Heart left ventricle (tissue), 16 donors: Measurements from ENCODE around the gene PAQR4. TPM values are rescaled to one million over a fixed set of nuclear protein-coding genes. Genes with fewer than 3 reads are reported as not detected.

Source experiments
- ATAC-seq, 4 donors: fragments of 200-7000 bp; cut with Tn5 transposase; one replicate each; pipeline ENCODE4 v1.9.1; 2020 to 2022; ENCODE audit warnings: moderate library complexity in 4 of 4, mild to moderate bottlenecking in 3 of 4, moderate number of reproducible peaks in 1 of 4
- DNase-seq, 5 donors: peaks; one replicate each; pipeline ENCODE4 v3.0.0-alpha.2; 2020
- H3K27ac ChIP-seq, 12 donors: fragments of 200-600 bp; sonication (generic) in 4 of 12; one replicate each; pipeline versions ENCODE4 v1.5.0 to v1.8.0; 2016 to 2022; ENCODE audit warnings: mild to moderate bottlenecking in 2 of 12
- H3K27me3 ChIP-seq, 9 donors: fragments of 200-600 bp; sonication (generic) in 2 of 9; one replicate each; pipeline versions ENCODE4 v1.5.1 to v1.8.0; 2016 to 2022; ENCODE audit warnings: mild to moderate bottlenecking in 3 of 9
- H3K36me3 ChIP-seq, 9 donors: fragments of 200-600 bp; sonication (generic) in 2 of 9; one replicate each; pipeline versions ENCODE4 v1.5.0 to v1.8.0; 2018 to 2022; ENCODE audit warnings: mild to moderate bottlenecking in 2 of 9
- H3K4me1 ChIP-seq, 12 donors: fragments of 200-600 bp; sonication (generic) in 4 of 12; one replicate each; pipeline versions ENCODE4 v1.5.0 to v1.8.0; 2016 to 2022; ENCODE audit warnings: mild to moderate bottlenecking in 3 of 12
- H3K4me3 ChIP-seq, 12 donors: fragments of 200-600 bp; sonication (generic) in 4 of 12; one replicate each; pipeline versions ENCODE4 v1.5.0 to v1.8.0; 2017 to 2022; ENCODE audit warnings: mild to moderate bottlenecking in 9 of 12, moderate library complexity in 4 of 12
- H3K9me3 ChIP-seq, 12 donors: fragments of 200-600 bp; sonication (generic) in 4 of 12; one replicate each; pipeline versions ENCODE4 v1.5.0 to v1.8.0; 2016 to 2022; ENCODE audit warnings: mild to moderate bottlenecking in 1 of 12
- POLR2A ChIP-seq, 2 donors: fragments of 450-650 bp; IDR thresholded peaks; one replicate each; pipeline ENCODE4 v1.6.1; 2017; ENCODE audit warnings: antibody characterized with exemption in 2 of 2, mild to moderate bottlenecking in 2 of 2, moderate library complexity in 2 of 2
- WGBS, 4 donors: extraction: QIAGEN DNeasy Blood & Tissue Kit in 2 of 4; methylation state at CpG; one replicate each; pipeline versions ENCODE4 v1.1.5 to v1.1.7; 2013 to 2018; 5-methylcytosine and 5-hydroxymethylcytosine counted together
- intact Hi-C, 10 donors: fragments of 100-400 bp; cut with DNase I; formaldehyde crosslinking; loops; one replicate each; pipeline versions ENCODE4 v1.11.1 to v1.14.2; 2022
- polyA plus RNA-seq, 2 donors: library from polyadenylated mRNA; stranded (reverse); fragments of 200-250 nt; gene quantifications; one replicate each; pipeline ENCODE4 v1.2.3, GENCODE V29; 2013
- total RNA-seq, 9 donors: library from RNA; depleted of rRNA in 2 of 9; stranded (reverse); fragments of >200 nt in 2 of 9; fragmentation: NEBNext Ultra II Directional in 3 of 9; extraction: Animal tissue kit (Norgen Biotek cat#: 25700) in 3 of 9; gene quantifications; one replicate each; pipeline versions ENCODE4 v1.1.0 to v1.2.4, GENCODE V29; 2016 to 2023
- TF ChIP-seq, protein P1 (sequence below), 12 donors: fragments of 200-600 bp; sonication (generic) in 4 of 12; IDR thresholded peaks; one replicate each; pipeline versions ENCODE4 v1.5.0 to v1.8.0; 2018 to 2022; ENCODE audit warnings: antibody characterized with exemption in 12 of 12, mild to moderate bottlenecking in 5 of 12
- donor health status: ischemic (EF 13 %, LVEDD 7.1; RV severe dilation, severe dysfunction).
- donor health status: healthy with polysubstance abuse.
- donor health status: DM: no; HTN: yes; CAD: no.
- donor health status: DM: no; HTN: no; CAD: no.
- donor health status: ischemic (EF 25% LVEDD 6.9; RV normal size, moderate dysfunction).
- donor health status: ischemic (EF 25% LVEDD 5.7; RV mildly dilated, moderate dysfunction).
- donor health status: healthy.
- donor health status: DM: yes; HTN: yes; CAD: no.
- donor health status: ischemic (EF 35%, LVEDD 5.7; RV mildly dilated, moderate dysfunction).
- donor health status: nonischemic (EF 11% LVEDD 7.7; RV severe dilation, severe dysfunction).
- donor health status: DM: yes; HTN: yes; CAD: no.
- donor health status: PGD.
- donor health status: ischemic (EF 29% LVEDD 5.4; RV normal size, mild dysfunction).
- donor health status: nonischemic (EF 23%, LVEDD 6.1; RV moderate dilation, normal function).

The PAQR4 gene
- total and polyA plus RNA-seq, 11 donors = 6.9 to 16.3 (median 9.0) TPM

DNA sequence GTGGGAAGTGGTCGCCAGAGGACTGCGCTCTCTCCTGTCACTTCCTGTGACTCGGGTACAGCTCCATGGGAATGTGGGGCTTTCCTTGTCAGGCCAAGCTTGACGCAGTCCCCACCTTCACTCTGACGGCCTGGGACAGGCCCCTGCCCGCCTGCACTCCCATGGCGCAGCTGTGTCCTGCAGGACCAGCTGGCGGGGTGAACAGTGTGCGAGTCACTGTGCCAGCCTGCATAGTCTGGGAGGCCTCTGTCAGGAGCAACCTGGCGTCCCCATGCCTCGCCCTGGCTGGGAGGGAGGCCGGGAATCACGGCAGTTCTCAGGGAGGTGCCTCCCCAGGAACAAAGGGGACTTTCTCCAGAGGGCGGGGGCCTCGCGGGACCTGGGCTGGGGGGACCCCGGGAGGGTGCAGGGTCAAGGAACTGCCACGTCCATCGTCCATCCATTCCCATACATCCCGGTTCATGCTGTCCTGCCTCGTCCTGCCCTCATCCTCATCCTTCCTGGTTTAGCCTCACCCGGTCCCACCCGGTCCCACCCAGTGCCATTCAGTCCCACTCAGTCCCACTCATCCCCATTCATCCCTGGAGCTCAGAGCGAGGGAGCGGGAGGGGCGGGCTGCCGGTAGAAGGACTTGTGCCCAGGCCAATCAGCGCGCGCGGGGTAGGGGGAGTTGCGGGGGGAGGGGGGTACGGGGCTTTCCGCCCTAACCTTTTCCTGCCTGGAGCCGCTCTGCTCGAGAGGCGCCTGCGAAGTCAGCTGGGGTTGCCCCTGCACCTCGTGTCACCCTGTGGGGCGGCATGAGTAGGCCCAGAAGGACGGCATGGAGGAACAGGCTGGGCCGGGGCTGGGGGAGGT is 44.0 kb upstream of the PAQR4 start:
- Histone ChIP-seq H3K36me3 (peaks cover 0 to 46% (median 29%) of the 10 kb centered on the region in 9 donors), H3K27ac (no peak overlapping the region), H3K9me3 (no peaks in the 10 kb centered on the region), H3K4me3 (no peak overlapping the region), H3K4me1 (peaks cover 0 to 12% (median 3%) of the 10 kb centered on the region in 12 donors), H3K27me3 (no peaks in the 10 kb centered on the region)
- no peak for DNase-seq
- TF ChIP-seq, protein P1, sequence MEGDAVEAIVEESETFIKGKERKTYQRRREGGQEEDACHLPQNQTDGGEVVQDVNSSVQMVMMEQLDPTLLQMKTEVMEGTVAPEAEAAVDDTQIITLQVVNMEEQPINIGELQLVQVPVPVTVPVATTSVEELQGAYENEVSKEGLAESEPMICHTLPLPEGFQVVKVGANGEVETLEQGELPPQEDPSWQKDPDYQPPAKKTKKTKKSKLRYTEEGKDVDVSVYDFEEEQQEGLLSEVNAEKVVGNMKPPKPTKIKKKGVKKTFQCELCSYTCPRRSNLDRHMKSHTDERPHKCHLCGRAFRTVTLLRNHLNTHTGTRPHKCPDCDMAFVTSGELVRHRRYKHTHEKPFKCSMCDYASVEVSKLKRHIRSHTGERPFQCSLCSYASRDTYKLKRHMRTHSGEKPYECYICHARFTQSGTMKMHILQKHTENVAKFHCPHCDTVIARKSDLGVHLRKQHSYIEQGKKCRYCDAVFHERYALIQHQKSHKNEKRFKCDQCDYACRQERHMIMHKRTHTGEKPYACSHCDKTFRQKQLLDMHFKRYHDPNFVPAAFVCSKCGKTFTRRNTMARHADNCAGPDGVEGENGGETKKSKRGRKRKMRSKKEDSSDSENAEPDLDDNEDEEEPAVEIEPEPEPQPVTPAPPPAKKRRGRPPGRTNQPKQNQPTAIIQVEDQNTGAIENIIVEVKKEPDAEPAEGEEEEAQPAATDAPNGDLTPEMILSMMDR (IDR thresholded peaks at IDR 0.05) = no peak
- no peak for TF ChIP-seq POLR2A (IDR thresholded peaks at IDR 0.05)
- no peak for ATAC-seq
- intact Hi-C loops = no loop called here
- WGBS, 4 donors = 74 to 80% (median 79%) methylated on average over 29 to 42 of the region's 42 CpGs

- 75 to 79% (median 78%) methylated on average over 9 of the region's 9 CpGs for WGBS, 4 donors
- Histone ChIP-seq H3K4me3 (no peak overlapping the region), H3K4me1 (peaks cover 0 to 12% (median 3%) of the 10 kb centered on the region in 12 donors), H3K9me3 (no peaks in the 10 kb centered on the region), H3K36me3 (peaks cover 0 to 49% (median 33%) of the 10 kb centered on the region in 9 donors), H3K27me3 (no peaks in the 10 kb centered on the region), H3K27ac (no peak overlapping the region)
- ATAC-seq (no peak), DNase-seq (no peak)
- intact Hi-C loops = loop anchor here in 3 of 10 donors (2.0 kb wide), 3 partner anchors 51 to 87 kb away; partner anchors contain the start of gene PKMYT1 (in 1 of the 3)
- no peak for TF ChIP-seq POLR2A (IDR thresholded peaks at IDR 0.05)
- TF ChIP-seq, protein P1 (IDR thresholded peaks at IDR 0.05) = no peak
Observed at GRCh38 chr16:2925951-2926649, 43.0 kb upstream of the PAQR4 start.

DNA sequence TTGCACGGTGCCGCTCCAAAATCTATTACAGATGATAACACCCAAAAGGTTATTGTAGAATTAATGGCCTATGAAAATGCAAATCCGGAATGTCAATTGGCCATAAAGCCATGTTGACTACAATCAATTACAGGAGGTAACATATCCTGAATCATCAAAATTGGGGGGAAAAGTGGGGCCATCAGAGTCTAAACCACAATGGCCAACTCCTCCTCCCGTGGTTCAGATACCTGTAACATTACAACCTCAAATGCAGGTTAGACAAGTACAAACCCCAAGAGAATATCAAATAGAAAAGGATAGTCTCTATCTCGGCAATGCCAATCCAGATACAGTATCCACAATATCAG is 42.5 kb upstream of the PAQR4 start:
- no peak overlapping the region for H3K27ac ChIP-seq
- intact Hi-C loops = loop anchor here in 3 of 10 donors (2.0 kb wide), 3 partner anchors 52 to 88 kb away; partner anchors contain the start of gene PKMYT1 (in 1 of the 3)
- no peak for DNase-seq
- no peak for TF ChIP-seq POLR2A (IDR thresholded peaks at IDR 0.05)
- TF ChIP-seq, protein P1 (IDR thresholded peaks at IDR 0.05) = no peak
- H3K4me3 ChIP-seq = peak overlapping the region in 8 of 12 donors; percentile 7 to 51 (median 24)
- no peak for ATAC-seq
- H3K9me3 ChIP-seq = no peaks in the 10 kb centered on the region
- H3K4me1 ChIP-seq = peaks cover 0 to 12% (median 3%) of the 10 kb centered on the region in 12 donors
- WGBS, 4 donors = 78 to 84% (median 79%) methylated on average over 5 of the region's 5 CpGs
- H3K27me3 ChIP-seq = no peaks in the 10 kb centered on the region
- peaks cover 0 to 49% (median 33%) of the 10 kb centered on the region in 9 donors for H3K36me3 ChIP-seq
